Keratinocyte (primary cell): ENCODE data around the gene ABHD4. TPM values are rescaled to one million over a fixed set of nuclear protein-coding genes. Genes with fewer than 3 reads are reported as not detected.
A peak's percentile ranks its signal among the peaks of the same experiment; 100 is the strongest.

Experiments used
- DNase-seq: peaks from one replicate; pipeline ENCODE4 v3.0.0-alpha.2; 2011; ENCODE audit warnings: low read depth, missing footprints, low spot score
- FAIRE-seq: peaks from 2 replicates; lab custom pipeline; 2011; peaks lifted over from hg19 to GRCh38; lab: Jason Lieb, UNC
- H2AFZ ChIP-seq: 2 replicates; pipeline ENCODE4 v1.6.0; 2012; ENCODE audit warnings: low read length, control low read depth, inconsistent platforms; ENCODE audit not compliant: control insufficient read depth
- H3K27ac ChIP-seq: 2 replicates; pipeline ENCODE4 v1.5.1; 2011; ENCODE audit warnings: low read length; ENCODE audit not compliant: control insufficient read depth, insufficient read depth
- H3K27me3 ChIP-seq: 3 replicates; pipeline ENCODE4 v1.6.0; 2011; ENCODE audit warnings: low read length; ENCODE audit not compliant: control insufficient read depth, insufficient read depth; ENCODE audit errors: extremely low read depth
- H3K36me3 ChIP-seq, 2 experiments: 2 replicates in 1 of 2; 3 replicates in 1 of 2; pipeline ENCODE4 v1.5.1; 2011; ENCODE audit warnings: low read length in 2 of 2, mild to moderate bottlenecking in 1 of 2; ENCODE audit not compliant: control insufficient read depth in 2 of 2, insufficient read depth in 2 of 2; ENCODE audit errors: extremely low read depth in 1 of 2
- H3K4me1 ChIP-seq: 3 replicates; pipeline ENCODE4 v1.5.1; 2011; ENCODE audit warnings: low read length; ENCODE audit not compliant: control insufficient read depth, insufficient read depth; ENCODE audit errors: extremely low read depth
- H3K4me2 ChIP-seq: 3 replicates; pipeline ENCODE4 v1.6.0; 2011; ENCODE audit warnings: low read depth, low read length; ENCODE audit not compliant: control insufficient read depth, insufficient read depth; ENCODE audit errors: extremely low read depth
- H3K4me3 ChIP-seq, 3 experiments: fragments of 200-600 bp in 1 of 3; sonication (generic) in 1 of 3; 2 replicates in 2 of 3; 3 replicates in 1 of 3; pipeline ENCODE4 v1.5.1; 2011 to 2016; ENCODE audit warnings: low read length in 3 of 3, mild to moderate bottlenecking in 3 of 3, control low read depth in 2 of 3, inconsistent platforms in 1 of 3, low read depth in 1 of 3, mixed read lengths in 1 of 3, mixed run types in 1 of 3, moderate library complexity in 1 of 3; ENCODE audit not compliant: control insufficient read depth in 2 of 3, insufficient read depth in 2 of 3; ENCODE audit errors: extremely low read depth in 1 of 3
- H3K79me2 ChIP-seq: 2 replicates; pipeline ENCODE4 v1.6.0; 2012; ENCODE audit warnings: low read length; ENCODE audit not compliant: control insufficient read depth, insufficient read depth
- H3K9ac ChIP-seq: 3 replicates; pipeline ENCODE4 v1.6.0; 2011; ENCODE audit warnings: low read length; ENCODE audit not compliant: control insufficient read depth, insufficient read depth; ENCODE audit errors: extremely low read depth
- H3K9me1 ChIP-seq: 3 replicates; pipeline ENCODE4 v1.6.0; 2011; ENCODE audit warnings: low read length; ENCODE audit not compliant: control insufficient read depth, insufficient read depth; ENCODE audit errors: extremely low read depth
- H3K9me3 ChIP-seq: 2 replicates; pipeline ENCODE4 v1.5.1; 2012; ENCODE audit warnings: low read depth, low read length; ENCODE audit not compliant: control insufficient read depth
- H4K20me1 ChIP-seq: 3 replicates; pipeline ENCODE4 v1.6.0; 2011; ENCODE audit warnings: low read length; ENCODE audit not compliant: control insufficient read depth, insufficient read depth; ENCODE audit errors: extremely low read depth
- CTCF ChIP-seq, 3 experiments: IDR thresholded peaks in 1 of 3; conservative IDR thresholded peaks in 1 of 3; optimal IDR thresholded peaks in 1 of 3; 2 replicates in 2 of 3; 3 replicates in 1 of 3; pipeline versions ENCODE3 to v1.5.1; 2011; ENCODE audit warnings: low read length in 3 of 3, mild to moderate bottlenecking in 3 of 3, moderate library complexity in 2 of 3, control low read depth in 1 of 3, inconsistent platforms in 1 of 3; ENCODE audit not compliant: insufficient read depth in 2 of 3; ENCODE audit errors: extremely low read depth in 1 of 3
- EZH2 ChIP-seq: IDR thresholded peaks from one replicate; pipeline ENCODE4 v1.6.1; 2012; ENCODE audit warnings: inconsistent platforms, mild to moderate bottlenecking, low read length, moderate library complexity
- dilution Hi-C: fragments of 300-500 bp; cut with MboI; formaldehyde crosslinking; loops from one replicate; pipeline ENCODE4 v1.7.0; 2020; ENCODE audit warnings: low sequenced_read_pairs; ENCODE audit not compliant: extremely low pct_ligation_motif_present
- polyA plus RNA-seq, 5 experiments: library from polyadenylated mRNA; depleted of rRNA in 3 of 5; stranded (reverse) in 3 of 5; stranded (forward) in 1 of 5; unstranded in 1 of 5; fragments of >200 nt; gene quantifications; 1 replicate in 1 of 5; 2 replicates in 3 of 5; 3 replicates in 1 of 5; pipeline versions ENCODE4 v1.2.1 to v1.2.3, GENCODE V29; 2011 to 2012; ENCODE audit warnings: missing spikeins in 2 of 5, low read depth in 1 of 5, low replicate concordance in 1 of 5

Gene ABHD4
- polyA plus RNA-seq, 1 donor (not counting 4 experiments of a cell fraction or from before 2014, with no cell fraction given): 17.7 TPM

GRCh38 chr14:22558221-22558913 lies 39.7 kb upstream of the ABHD4 start:
- Histone ChIP-seq H3K79me2 (no peaks in the 10 kb centered on the region), H3K4me1 (peaks cover 22% of the 10 kb centered on the region), H3K4me2 (no peak overlapping the region), H3K36me3 (peaks cover 0 to 2% of the 10 kb centered on the region in 2 experiments), H3K9me1 (no peaks in the 10 kb centered on the region), H3K4me3 (no peak overlapping the region), H4K20me1 (no peaks in the 10 kb centered on the region), H3K27ac (no peak overlapping the region), H3K9ac (no peak overlapping the region), H2AFZ (no peak overlapping the region), H3K9me3 (no peaks in the 10 kb centered on the region), H3K27me3 (no peaks in the 10 kb centered on the region)
- TF ChIP-seq EZH2 (no peak), CTCF (optimal IDR thresholded peaks at IDR 0.05 in 1 of 3, IDR thresholded peaks at IDR 0.05 in 1 of 3, conservative IDR thresholded peaks at IDR 0.05 in 1 of 3; ENCODE audit: extremely low read depth in 1 of 3, insufficient read depth in 2 of 3, low read length in 3 of 3) (peak in 2 of 3 experiments; percentile 21 to 45)
- no peak for FAIRE-seq
- dilution Hi-C loops: no loop called here
- DNase-seq: no peak

GRCh38 chr14:22559041-22559440 lies 39.1 kb upstream of the ABHD4 start:
- Histone ChIP-seq H3K9me3 (no peaks in the 10 kb centered on the region), H3K4me2 (no peak overlapping the region), H3K36me3 (peaks cover 4 to 7% of the 10 kb centered on the region in 2 experiments), H3K9ac (no peak overlapping the region), H3K27ac (no peak overlapping the region), H3K4me3 (no peak overlapping the region), H2AFZ (no peak overlapping the region), H3K27me3 (no peaks in the 10 kb centered on the region), H4K20me1 (no peaks in the 10 kb centered on the region), H3K79me2 (no peaks in the 10 kb centered on the region), H3K9me1 (no peaks in the 10 kb centered on the region), H3K4me1 (peaks cover 22% of the 10 kb centered on the region)
- TF ChIP-seq CTCF (optimal IDR thresholded peaks at IDR 0.05 in 1 of 3, IDR thresholded peaks at IDR 0.05 in 1 of 3, conservative IDR thresholded peaks at IDR 0.05 in 1 of 3; ENCODE audit: extremely low read depth in 1 of 3, insufficient read depth in 2 of 3, low read length in 3 of 3) (no peak), EZH2 (no peak)
- dilution Hi-C loops: no loop called here
- FAIRE-seq (no peak), DNase-seq (no peak)
